K562 (cell line): ENCODE results near the gene WIPF3.

Experiments
- CHD2 ChIP-seq: IDR thresholded peaks from 2 replicates; pipeline ENCODE4 v1.6.1; 2011; ENCODE audit warnings: low read depth, low read length
- CTCF ChIP-seq, 3 experiments: IDR thresholded peaks in 2 of 3; conservative IDR thresholded peaks in 1 of 3; 2 replicates each; pipeline ENCODE4 v1.5.1; 2011 to 2012; ENCODE audit warnings: low read length in 3 of 3, mild to moderate bottlenecking in 3 of 3, control low read depth in 2 of 3, improper control_type of control experiment in 1 of 3, inconsistent platforms in 1 of 3, low read depth in 1 of 3, mixed read lengths in 1 of 3, moderate library complexity in 1 of 3; ENCODE audit not compliant: insufficient read depth in 2 of 3
- FOXM1 ChIP-seq, 2 experiments: fragments of 450-650 bp in 1 of 2; sonication (generic) in 1 of 2; formaldehyde crosslinking in 1 of 2; IDR thresholded peaks; 2 replicates each; pipeline versions ENCODE4 v1.6.1 to v1.9.0; 2017 to 2022; ENCODE audit warnings: low read depth in 2 of 2, mild to moderate bottlenecking in 2 of 2, missing genetic modification reagents in 1 of 2, moderate library complexity in 1 of 2
- ID3 ChIP-seq, 2 experiments: fragments of 250-450 bp in 1 of 2; fragments of 450-650 bp in 1 of 2; sonication (Bioruptor Pico) in 1 of 2; IDR thresholded peaks; 2 replicates each; pipeline versions ENCODE4 v1.6.1 to v1.8.0; 2016 to 2021; ENCODE audit warnings: mild to moderate bottlenecking in 2 of 2, moderate library complexity in 2 of 2, missing compliant biosample characterization in 1 of 2, missing genetic modification characterization in 1 of 2
- MXD1 ChIP-seq: fragments of 250-450 bp; sonication (Bioruptor Pico); IDR thresholded peaks from 2 replicates; pipeline ENCODE4 v1.8.0; 2021; ENCODE audit warnings: borderline replicate concordance, mild to moderate bottlenecking, moderate library complexity; ENCODE audit not compliant: poor library complexity, severe bottlenecking
- POLR2AphosphoS5 ChIP-seq: IDR thresholded peaks from 2 replicates; pipeline ENCODE4 v1.6.1; 2011; ENCODE audit warnings: mild to moderate bottlenecking, low read depth, low read length, moderate library complexity; ENCODE audit not compliant: control insufficient read depth, insufficient read depth
- RAD21 ChIP-seq, 2 experiments: fragments of 250-450 bp in 1 of 2; fragments of 450-650 bp in 1 of 2; sonication (Bioruptor Pico) in 1 of 2; formaldehyde crosslinking in 1 of 2; IDR thresholded peaks in 1 of 2; conservative IDR thresholded peaks in 1 of 2; 2 replicates each; pipeline versions ENCODE4 v1.4.0 to v1.8.0; 2020 to 2022; ENCODE audit warnings: mild to moderate bottlenecking in 2 of 2, moderate library complexity in 1 of 2
- SRF ChIP-seq, 2 experiments: fragments of 250-450, 450-650 bp in 1 of 2; sonication (Bioruptor Pico) in 1 of 2; sonication (generic) in 1 of 2; formaldehyde crosslinking; IDR thresholded peaks; 2 replicates each; pipeline versions ENCODE4 v1.5.0 to v1.5.1; 2020 to 2022; ENCODE audit warnings: mild to moderate bottlenecking in 1 of 2, missing genetic modification reagents in 1 of 2
- TAF1 ChIP-seq: IDR thresholded peaks from 2 replicates; pipeline ENCODE4 v1.6.1; 2011; ENCODE audit warnings: mild to moderate bottlenecking, low read length, moderate library complexity; ENCODE audit not compliant: insufficient read depth, control insufficient read depth, severe bottlenecking; ENCODE audit errors: extremely low read depth
- TAF15 ChIP-seq: fragments of 200-400 bp; formaldehyde crosslinking; IDR thresholded peaks from 2 replicates; pipeline ENCODE4 v1.6.1; 2017; ENCODE audit warnings: mild to moderate bottlenecking, low read depth, low read length, moderate library complexity
- ZBTB8A ChIP-seq: fragments of 450-650 bp; IDR thresholded peaks from 2 replicates; pipeline ENCODE4 v1.6.1; 2018; ENCODE audit warnings: mild to moderate bottlenecking, moderate library complexity; ENCODE audit not compliant: partially characterized antibody
- TF ChIP-seq, protein P1 (sequence below): sonication (generic); formaldehyde crosslinking; IDR thresholded peaks from 2 replicates; pipeline ENCODE4 v1.8.1; 2022; ENCODE audit warnings: missing genetic modification reagents

DNA sequence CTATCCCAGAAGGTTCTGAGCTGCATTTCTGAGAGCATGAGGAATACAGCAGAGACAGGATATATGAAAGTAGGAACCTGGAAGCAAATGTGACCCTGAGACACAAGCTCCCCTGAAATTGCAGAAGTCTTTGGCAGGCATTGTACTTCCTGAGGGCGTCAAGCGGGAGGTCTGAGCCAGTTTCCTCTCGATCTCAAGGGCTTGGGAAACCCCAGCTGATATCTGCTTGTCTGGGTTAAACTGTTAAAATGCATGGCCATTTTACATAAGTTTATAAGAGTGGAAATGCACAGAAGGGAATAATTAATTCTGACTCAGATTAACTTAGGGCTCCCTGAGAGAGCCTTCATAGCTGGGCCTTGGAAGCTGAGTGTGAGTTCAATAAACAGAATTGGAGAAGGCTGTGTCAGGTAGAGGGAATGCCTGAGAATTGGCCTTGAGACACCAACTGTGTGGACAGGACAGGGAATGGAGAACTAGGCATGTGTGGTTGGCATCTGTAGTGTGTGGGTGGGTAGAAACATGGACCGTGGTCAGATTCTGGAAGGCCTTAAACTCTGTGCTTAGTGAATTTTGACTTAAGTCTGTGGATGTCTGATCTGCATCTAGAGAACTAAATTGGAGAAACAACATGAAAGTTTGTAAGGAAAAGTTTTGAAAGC lies 53.3 kb downstream of the WIPF3 start:
- TF ChIP-seq, protein P1, sequence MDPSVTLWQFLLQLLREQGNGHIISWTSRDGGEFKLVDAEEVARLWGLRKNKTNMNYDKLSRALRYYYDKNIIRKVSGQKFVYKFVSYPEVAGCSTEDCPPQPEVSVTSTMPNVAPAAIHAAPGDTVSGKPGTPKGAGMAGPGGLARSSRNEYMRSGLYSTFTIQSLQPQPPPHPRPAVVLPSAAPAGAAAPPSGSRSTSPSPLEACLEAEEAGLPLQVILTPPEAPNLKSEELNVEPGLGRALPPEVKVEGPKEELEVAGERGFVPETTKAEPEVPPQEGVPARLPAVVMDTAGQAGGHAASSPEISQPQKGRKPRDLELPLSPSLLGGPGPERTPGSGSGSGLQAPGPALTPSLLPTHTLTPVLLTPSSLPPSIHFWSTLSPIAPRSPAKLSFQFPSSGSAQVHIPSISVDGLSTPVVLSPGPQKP = no peak
- no peak for TF ChIP-seq TAF1
- no peak for TF ChIP-seq CTCF (IDR thresholded peaks at IDR 0.05 in 2 of 3, conservative IDR thresholded peaks at IDR 0.05 in 1 of 3; ENCODE audit: insufficient read depth in 2 of 3, low read depth in 1 of 3, low read length in 3 of 3)
- no peak for TF ChIP-seq TAF15
- TF ChIP-seq MXD1 (CRISPR knock-in tag) = no peak
- TF ChIP-seq ID3 (CRISPR knock-in tag; IDR thresholded peaks at IDR 0.05) = no peak
- no peak for TF ChIP-seq ID3 (tag; IDR thresholded peaks at IDR 0.05)
- TF ChIP-seq CHD2 = no peak
- TF ChIP-seq RAD21 (CRISPR knock-in tag; conservative IDR thresholded peaks at IDR 0.05 in 1 of 2, IDR thresholded peaks at IDR 0.05 in 1 of 2) = no peak
- TF ChIP-seq ZBTB8A = no peak
- TF ChIP-seq POLR2AphosphoS5 = no peak
- TF ChIP-seq SRF (CRISPR knock-in tag; IDR thresholded peaks at IDR 0.05) = no peak
- no peak for TF ChIP-seq FOXM1 (IDR thresholded peaks at IDR 0.05; ENCODE audit: low read depth)
- TF ChIP-seq FOXM1 (CRISPR knock-in tag; IDR thresholded peaks at IDR 0.05; ENCODE audit: low read depth) = no peak
